Esophagus muscularis mucosa (tissue), 3 donors: ENCODE results near the gene CKAP2L.

Experiments
- CTCF ChIP-seq, 3 experiments: fragments of 200-600 bp in 2 of 3; fragments of 450-650 bp in 1 of 3; sonication (generic) in 2 of 3; IDR thresholded peaks; one replicate each; pipeline ENCODE4 v1.5.1; 2017 to 2019; ENCODE audit warnings: antibody characterized with exemption in 3 of 3, mild to moderate bottlenecking in 2 of 3, moderate library complexity in 1 of 3
- POLR2A ChIP-seq: fragments of 450-650 bp; IDR thresholded peaks from one replicate; pipeline ENCODE4 v1.6.1; 2017; ENCODE audit warnings: antibody characterized with exemption, moderate library complexity, mild to moderate bottlenecking, low read depth
- POLR2AphosphoS5 ChIP-seq, 2 donors: sonication (generic); formaldehyde crosslinking; IDR thresholded peaks; one replicate each; pipeline ENCODE4 v1.6.1; 2017; ENCODE audit warnings: antibody characterized with exemption in 2 of 2

- TF ChIP-seq POLR2A (no peak), POLR2AphosphoS5 (IDR thresholded peaks at IDR 0.05) (no peak), CTCF (IDR thresholded peaks at IDR 0.05) (no peak)
Observed at GRCh38 chr2:112713926-112714325, 50.5 kb downstream of the CKAP2L start.
